ENCODE data around the gene SYT4. TPM values are rescaled to one million over a fixed set of nuclear protein-coding genes. Genes with fewer than 3 reads are reported as not detected.

SYT4 gene
- total and polyA plus RNA-seq, 2 of the 13 experiments (the other 11 are each of a cell fraction or from before 2014, with no cell fraction given) = not detected

- Histone ChIP-seq H3K9me3 (ENCODE audit: low read length) (no peaks in the 10 kb centered on the region), H4K20me1 (ENCODE audit: insufficient read depth, low read length) (no peaks in the 10 kb centered on the region), H3K79me2 (ENCODE audit: insufficient read depth, low read length) (no peaks in the 10 kb centered on the region), H3K4me3 (replicated peaks in 1 of 3; ENCODE audit: insufficient read depth in 1 of 3, low read depth in 2 of 3, low read length in 3 of 3) (no peak overlapping the region), H3K27ac (ENCODE audit: extremely low read length, insufficient read depth, low read length) (no peak overlapping the region), H2AFZ (ENCODE audit: low read length) (no peak overlapping the region), H3K4me1 (ENCODE audit: insufficient read depth, low read length) (no peaks in the 10 kb centered on the region), H3K9ac (ENCODE audit: insufficient read depth, low read depth, low read length) (no peak overlapping the region), H3K36me3 (replicated peaks in 1 of 2; ENCODE audit: control insufficient read depth in 1 of 2, insufficient read depth in 2 of 2, low read length in 2 of 2) (no peaks in the 10 kb centered on the region), H3K4me2 (ENCODE audit: low read depth, low read length) (no peak overlapping the region), H3K27me3 (ENCODE audit: control insufficient read depth in 1 of 2, insufficient read depth in 2 of 2, low read length in 2 of 2) (no peaks in the 10 kb centered on the region)
- ATAC-seq (no peak), FAIRE-seq (no peak), DNase-seq (ENCODE audit: low spot score) (no peak)
- CTCF ChIA-PET (ENCODE audit: low intra/inter-chr PET ratio, low total read pairs) = no interaction called here
- TF ChIP-seq ZNF724P (CRISPR knock-in tag; IDR thresholded peaks at IDR 0.05; ENCODE audit: borderline replicate concordance) = no peak
- POLR2A ChIA-PET = no interaction called here
- BruUV-seq (replicated peaks) = no TSS peak
- intact Hi-C loops (cut with micrococcal nuclease; ENCODE audit: unreplicated experiment) = no loop called here
- in situ Hi-C loops (cut with HindIII; ENCODE audit: extremely low pct_ligation_motif_present, low pct_unique_long_range_greater_than_20kb) = loop anchor here (25.0 kb wide), 2 partner anchors 981 to 1156 kb away; no protein-coding TSS in a partner anchor
- WGBS (ENCODE audit: low lambda C conversion rate) = 0% methylated on average over 1 of the region's 1 CpG
These were observed 9.5 kb downstream of the SYT4 start for GRCh38 chr18:43267818-43268217.

DNA sequence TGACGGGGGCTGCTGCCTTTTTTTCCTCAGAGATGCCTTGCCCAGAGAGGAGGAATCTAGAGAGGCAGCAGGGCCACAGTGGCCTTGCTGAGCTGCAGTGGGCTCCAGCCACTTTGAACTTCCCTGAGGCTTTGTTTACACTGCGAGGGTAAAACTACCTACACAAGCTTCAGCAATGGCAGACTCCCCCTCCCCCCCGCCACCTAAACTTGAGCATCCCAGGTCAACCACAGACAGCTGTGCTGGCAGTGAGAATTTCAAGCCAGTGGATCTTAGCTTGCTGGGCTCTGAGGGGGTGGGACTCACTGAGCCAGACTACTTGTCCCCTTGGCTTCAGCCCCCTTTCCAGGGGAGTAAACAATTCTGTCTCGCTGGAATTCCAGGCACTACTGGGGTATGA is 11.8 kb downstream of the SYT4 start:
- in situ Hi-C loops (cut with HindIII; ENCODE audit: extremely low pct_ligation_motif_present, low pct_unique_long_range_greater_than_20kb) = loop anchor here (25.0 kb wide), 2 partner anchors 978 to 1153 kb away; no protein-coding TSS in a partner anchor
- ChIA-PET CTCF (ENCODE audit: low intra/inter-chr PET ratio, low total read pairs) (no interaction called here), POLR2A (no interaction called here)
- FAIRE-seq = no peak
- ATAC-seq = no peak
- H3K4me1 ChIP-seq (ENCODE audit: insufficient read depth, low read length) = no peaks in the 10 kb centered on the region
- no TSS peak for BruUV-seq (replicated peaks)
- no peaks in the 10 kb centered on the region for H3K27me3 ChIP-seq (ENCODE audit: control insufficient read depth in 1 of 2, insufficient read depth in 2 of 2, low read length in 2 of 2)
- TF ChIP-seq BCL6 (CRISPR knock-in tag; IDR thresholded peaks at IDR 0.05) (no peak), FLYWCH1 (CRISPR knock-in tag; IDR thresholded peaks at IDR 0.05) (no peak), ZNF12 (CRISPR knock-in tag; IDR thresholded peaks at IDR 0.05) (no peak), ZFP62 (CRISPR knock-in tag; IDR thresholded peaks at IDR 0.05) (no peak), CBFB (CRISPR knock-in tag; IDR thresholded peaks at IDR 0.05) (no peak), TBP (CRISPR knock-in tag; IDR thresholded peaks at IDR 0.05) (no peak), RFX5 (IDR thresholded peaks at IDR 0.05; ENCODE audit: low read depth, low read length) (no peak), ZNF317 (CRISPR knock-in tag; IDR thresholded peaks at IDR 0.05) (no peak), BRCA1 (CRISPR knock-in tag; IDR thresholded peaks at IDR 0.05) (no peak), ZFP36L2 (CRISPR knock-in tag; IDR thresholded peaks at IDR 0.05) (no peak), SP2 (CRISPR knock-in tag; IDR thresholded peaks at IDR 0.05) (no peak), BRF2 (CRISPR knock-in tag; IDR thresholded peaks at IDR 0.05) (no peak), RARA (CRISPR knock-in tag; IDR thresholded peaks at IDR 0.05) (no peak)
- no peaks in the 10 kb centered on the region for H3K9me3 ChIP-seq (ENCODE audit: low read length)
- H3K4me3 ChIP-seq (replicated peaks in 1 of 3; ENCODE audit: insufficient read depth in 1 of 3, low read depth in 2 of 3, low read length in 3 of 3) = no peak overlapping the region
- no peak overlapping the region for H3K4me2 ChIP-seq (ENCODE audit: low read depth, low read length)
- 0% methylated on average over 2 of the region's 4 CpGs for WGBS (ENCODE audit: low lambda C conversion rate)
- intact Hi-C loops (cut with micrococcal nuclease; ENCODE audit: unreplicated experiment) = no loop called here
- no peak overlapping the region for H3K27ac ChIP-seq (ENCODE audit: extremely low read length, insufficient read depth, low read length)
- DNase-seq (ENCODE audit: low spot score) = no peak
- H3K36me3 ChIP-seq (replicated peaks in 1 of 2; ENCODE audit: control insufficient read depth in 1 of 2, insufficient read depth in 2 of 2, low read length in 2 of 2) = no peaks in the 10 kb centered on the region
- no peak overlapping the region for H2AFZ ChIP-seq (ENCODE audit: low read length)
- no peaks in the 10 kb centered on the region for H3K79me2 ChIP-seq (ENCODE audit: insufficient read depth, low read length)
- H3K9ac ChIP-seq (ENCODE audit: insufficient read depth, low read depth, low read length) = no peak overlapping the region
- no peaks in the 10 kb centered on the region for H4K20me1 ChIP-seq (ENCODE audit: insufficient read depth, low read length)

Data from HepG2 (cell line).